HepG2 (cell line): Measurements from ENCODE around the gene RELB. TPM values are rescaled to one million over a fixed set of nuclear protein-coding genes. Genes with fewer than 3 reads are reported as not detected.
"Not testable (repeated sequence)": the region's sequence is repeated elsewhere in the genome, so short reads cannot be mapped to it uniquely, and the experiment has no call there.

ENCODE experiments used
- ATAC-seq: fragments of 200-7000 bp; cut with Tn5 transposase; 3 replicates; pipeline ENCODE4 v1.9.1; 2020; ENCODE audit warnings: mild to moderate bottlenecking, moderate library complexity
- BruUV-seq: library from RNA; stranded (reverse); fragments of 400-500 nt; replicated peaks from 2 replicates; lab custom pipeline; 2021; lab: Mats Ljungman, UMichigan
- CTCF ChIA-PET: fragments of 300-600 bp; formaldehyde crosslinking; extraction: SDS; loops from one replicate; lab custom pipeline; 2021; ENCODE audit warnings: low total read pairs, inconsistent platforms, low intra/inter-chr PET ratio; lab: Yijun Ruan, JAX
- POLR2A ChIA-PET: fragments of 350-600 bp; sonication (Branson Sonifier 250); formaldehyde crosslinking; loops from one replicate; lab custom pipeline; 2020; ENCODE audit warnings: antibody characterized with exemption, inconsistent platforms; lab: Yijun Ruan, JAX
- DNase-seq: peaks from one replicate; pipeline ENCODE4 v3.0.0-alpha.2; 2015; ENCODE audit warnings: low spot score
- FAIRE-seq: peaks from 3 replicates; lab custom pipeline; 2011; peaks lifted over from hg19 to GRCh38; lab: Jason Lieb, UNC
- H2AFZ ChIP-seq: one replicate; pipeline ENCODE4 v1.6.1; 2011; ENCODE audit warnings: low read length, inconsistent platforms
- H3K27ac ChIP-seq: fragments of 300-600 bp; 3 replicates; pipeline ENCODE4 v1.8.0; 2011; ENCODE audit warnings: mixed run types, mild to moderate bottlenecking, mixed read lengths, low read length, inconsistent platforms; ENCODE audit not compliant: insufficient read depth; ENCODE audit errors: extremely low read length
- H3K27me3 ChIP-seq, 2 experiments: fragments of 200-600 bp in 1 of 2; 2 replicates in 1 of 2; 3 replicates in 1 of 2; pipeline versions ENCODE4 v1.6.0 to v1.8.0; 2011; ENCODE audit warnings: low read length in 2 of 2, mild to moderate bottlenecking in 2 of 2, moderate library complexity in 2 of 2, inconsistent platforms in 1 of 2; ENCODE audit not compliant: insufficient read depth in 2 of 2, control insufficient read depth in 1 of 2
- H3K36me3 ChIP-seq, 2 experiments: fragments of 200-600 bp in 1 of 2; replicated peaks in 1 of 2; 2 replicates in 1 of 2; 3 replicates in 1 of 2; pipeline versions ENCODE4 v1.5.1 to v1.8.0; 2011; ENCODE audit warnings: low read length in 2 of 2, inconsistent platforms in 1 of 2; ENCODE audit not compliant: insufficient read depth in 2 of 2, control insufficient read depth in 1 of 2
- H3K4me1 ChIP-seq: 2 replicates; pipeline ENCODE4 v1.5.1; 2012; ENCODE audit warnings: low read length, inconsistent platforms; ENCODE audit not compliant: insufficient read depth
- H3K4me2 ChIP-seq: 2 replicates; pipeline ENCODE4 v1.6.0; 2011; ENCODE audit warnings: low read depth, low read length, inconsistent platforms
- H3K4me3 ChIP-seq, 3 experiments: fragments of 200-600 bp in 1 of 3; sonication (generic), shearing (Covaris generic) in 1 of 3; replicated peaks in 1 of 3; 2 replicates each; pipeline ENCODE4 v1.5.1; 2011 to 2016; ENCODE audit warnings: low read length in 3 of 3, inconsistent platforms in 2 of 3, low read depth in 2 of 3, mild to moderate bottlenecking in 2 of 3, control low read depth in 1 of 3, mixed read lengths in 1 of 3; ENCODE audit not compliant: insufficient read depth in 1 of 3
- H3K79me2 ChIP-seq: one replicate; pipeline ENCODE4 v1.6.1; 2011; ENCODE audit warnings: low read length, inconsistent platforms; ENCODE audit not compliant: insufficient read depth
- H3K9ac ChIP-seq: 2 replicates; pipeline ENCODE4 v1.6.0; 2011; ENCODE audit warnings: mild to moderate bottlenecking, low read depth, low read length, inconsistent platforms; ENCODE audit not compliant: insufficient read depth
- H3K9me3 ChIP-seq: 2 replicates; pipeline ENCODE4 v1.5.1; 2012; ENCODE audit warnings: mild to moderate bottlenecking, low read length
- H4K20me1 ChIP-seq: 2 replicates; pipeline ENCODE4 v1.6.0; 2011; ENCODE audit warnings: inconsistent platforms, mild to moderate bottlenecking, low read length, moderate library complexity; ENCODE audit not compliant: insufficient read depth
- ADNP ChIP-seq: sonication (generic); formaldehyde crosslinking; IDR thresholded peaks from 2 replicates; pipeline ENCODE4 v1.4.0; 2020; ENCODE audit warnings: missing genetic modification reagents
- KDM1A ChIP-seq: IDR thresholded peaks from 2 replicates; pipeline ENCODE4 v1.6.1; 2016; ENCODE audit warnings: missing compliant biosample characterization
- RCOR2 ChIP-seq: IDR thresholded peaks from 2 replicates; pipeline ENCODE4 v1.6.1; 2016; ENCODE audit warnings: missing biosample characterization, missing genetic modification reagents
- ZMYM3 ChIP-seq: sonication (generic); formaldehyde crosslinking; IDR thresholded peaks from 2 replicates; pipeline ENCODE4 v1.5.1; 2020; ENCODE audit warnings: mild to moderate bottlenecking, missing genetic modification reagents
- ZNF629 ChIP-seq: sonication (generic); formaldehyde crosslinking; conservative IDR thresholded peaks from 2 replicates; pipeline ENCODE4 v1.5.0; 2020; ENCODE audit warnings: missing genetic modification reagents
- ZNF768 ChIP-seq: sonication (generic); formaldehyde crosslinking; IDR thresholded peaks from 2 replicates; pipeline ENCODE4 v1.4.0; 2020; ENCODE audit warnings: missing genetic modification reagents
- WGBS: methylation state at CpG from one replicate; pipeline ENCODE4 v1.1.6; 2017; ENCODE audit warnings: low lambda C conversion rate; 5-methylcytosine and 5-hydroxymethylcytosine counted together
- in situ Hi-C: cut with HindIII; loops from 2 replicates; pipeline ENCODE4 v1.10.0; 2017; ENCODE audit warnings: low pct_unique_long_range_greater_than_20kb; ENCODE audit not compliant: extremely low pct_ligation_motif_present
- intact Hi-C: fragments of 100-400 bp; cut with micrococcal nuclease; formaldehyde crosslinking; loops from one replicate; pipeline ENCODE4 v1.10.0; 2022; ENCODE audit not compliant: unreplicated experiment
- polyA plus RNA-seq, 8 experiments: library from polyadenylated mRNA; depleted of rRNA in 3 of 8; stranded (reverse) in 7 of 8; unstranded in 1 of 8; fragments of >200 nt; fragmentation: Illumina TruSeq in 4 of 8; extraction: Trizol in 4 of 8; gene quantifications; 2 replicates each; pipeline versions ENCODE4 v1.2.1 to v1.2.3, GENCODE V29; 2011 to 2016; ENCODE audit warnings: low read depth in 4 of 8, missing spikeins in 1 of 8, mixed read lengths in 1 of 8; ENCODE audit not compliant: insufficient read depth in 1 of 8
- total RNA-seq, 5 experiments: library from RNA; depleted of rRNA; stranded (reverse); fragments of >200 nt; fragmentation: Illumina TruSeq; extraction: Trizol; gene quantifications; 2 replicates each; pipeline ENCODE4 v1.2.3, GENCODE V29; 2016; ENCODE audit warnings: low read depth in 1 of 5
- TF ChIP-seq, protein P1 (sequence below): sonication (generic); formaldehyde crosslinking; IDR thresholded peaks from 2 replicates; pipeline ENCODE4 v1.5.0; 2020; ENCODE audit warnings: missing genetic modification reagents, mild to moderate bottlenecking, borderline replicate concordance

Gene RELB
- total and polyA plus RNA-seq, 2 of the 13 experiments (the other 11 are each of a cell fraction or from before 2014, with no cell fraction given), result 1.9 to 3.5 TPM

DNA sequence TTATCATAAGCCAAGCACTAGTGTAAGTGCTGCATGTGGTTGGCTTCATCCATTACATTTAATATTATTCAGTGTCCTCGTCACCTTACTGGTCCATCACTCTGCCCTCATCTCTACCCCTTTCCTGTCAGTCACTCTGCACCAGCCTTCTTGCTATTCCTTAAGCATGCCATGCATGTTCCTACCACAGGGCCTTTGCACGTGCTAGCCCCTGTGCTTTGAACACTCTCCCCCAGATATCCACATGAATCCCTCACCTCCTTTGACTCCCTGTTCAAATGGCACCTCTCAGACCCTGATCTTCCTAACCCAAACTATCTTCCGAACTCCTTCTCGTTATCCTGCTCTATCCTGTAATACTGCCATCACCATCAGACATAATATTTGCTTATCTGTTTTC is 3.2 kb upstream of the RELB start:
- 52% methylated on average over 4 of the region's 4 CpGs for WGBS
- intact Hi-C loops (no loop called here), in situ Hi-C loops (no loop called here)
- Histone ChIP-seq H3K4me1 (peaks cover 24% of the 10 kb centered on the region), H3K4me3 (no peak overlapping the region), H3K9ac (no peak overlapping the region), H4K20me1 (no peaks in the 10 kb centered on the region), H3K36me3 (no peaks in the 10 kb centered on the region; a peak in 1 of 5 replicates), H3K79me2 (no peaks in the 10 kb centered on the region), H3K4me2 (no peak overlapping the region), H2AFZ (no peak overlapping the region), H3K27ac (no peak overlapping the region), H3K27me3 (no peaks in the 10 kb centered on the region), H3K9me3 (no peaks in the 10 kb centered on the region)
- FAIRE-seq, result no peak
- no peak for ATAC-seq
- DNase-seq, result no peak
- ChIA-PET POLR2A (no interaction called here), CTCF (no interaction called here)
- no TSS peak for BruUV-seq
- TF ChIP-seq ADNP (CRISPR knock-in tag) (0 out of 2 replicates have a peak, but pooled peaks have one; percentile 31), KDM1A (peak; percentile 52; the same call in 1 of the 2 replicates), RCOR2 (peak; percentile 29; the same call in 1 of the 2 replicates), ZMYM3 (CRISPR knock-in tag) (peak; percentile 85)
- TF ChIP-seq, protein P1, sequence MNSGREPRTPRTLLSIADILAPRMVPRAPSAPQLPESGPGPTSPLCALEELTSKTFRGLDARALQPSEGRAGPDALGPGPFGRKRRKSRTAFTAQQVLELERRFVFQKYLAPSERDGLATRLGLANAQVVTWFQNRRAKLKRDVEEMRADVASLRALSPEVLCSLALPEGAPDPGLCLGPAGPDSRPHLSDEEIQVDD (CRISPR knock-in tag), result no peak

DNA sequence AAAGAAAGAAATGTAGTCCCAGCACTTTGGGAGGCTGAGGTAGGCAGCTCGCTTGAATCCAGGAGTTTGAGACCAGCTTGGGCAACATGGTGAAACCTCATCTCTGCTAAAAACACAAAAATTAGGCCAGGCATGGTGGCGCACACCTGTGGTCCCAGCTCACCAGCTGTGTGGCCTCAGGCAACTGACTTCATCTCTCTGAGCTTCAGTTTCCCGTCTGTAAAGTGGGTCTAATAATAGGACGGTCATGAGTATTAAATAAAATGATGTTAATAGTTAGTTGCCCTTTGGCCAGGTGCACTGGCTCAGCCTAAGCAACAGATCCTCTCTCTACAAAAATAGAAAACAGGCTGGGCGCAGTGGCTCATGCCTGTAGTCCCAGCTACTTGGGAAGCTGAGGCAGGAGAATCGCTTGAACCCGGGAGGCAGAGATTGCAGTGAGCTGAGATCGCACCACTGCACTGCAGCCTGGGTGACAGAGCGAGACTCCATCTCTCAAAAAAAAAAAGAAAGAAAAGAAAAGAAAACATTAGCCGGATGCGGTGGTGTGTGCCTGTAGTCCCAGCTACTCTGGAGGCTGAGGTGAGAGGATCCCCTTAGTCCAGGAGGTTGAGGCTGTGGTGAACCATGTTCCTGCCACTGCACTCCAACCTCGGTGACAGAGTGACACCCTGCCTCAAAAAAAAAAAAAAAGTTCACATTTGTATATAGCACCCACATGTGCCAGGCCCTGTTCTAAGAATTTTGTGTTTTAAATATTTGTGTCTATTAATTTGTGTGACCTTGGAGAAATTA is 1.9 kb upstream of the RELB start:
- CTCF ChIA-PET, intact Hi-C loops: not testable (repeated sequence)

DNA sequence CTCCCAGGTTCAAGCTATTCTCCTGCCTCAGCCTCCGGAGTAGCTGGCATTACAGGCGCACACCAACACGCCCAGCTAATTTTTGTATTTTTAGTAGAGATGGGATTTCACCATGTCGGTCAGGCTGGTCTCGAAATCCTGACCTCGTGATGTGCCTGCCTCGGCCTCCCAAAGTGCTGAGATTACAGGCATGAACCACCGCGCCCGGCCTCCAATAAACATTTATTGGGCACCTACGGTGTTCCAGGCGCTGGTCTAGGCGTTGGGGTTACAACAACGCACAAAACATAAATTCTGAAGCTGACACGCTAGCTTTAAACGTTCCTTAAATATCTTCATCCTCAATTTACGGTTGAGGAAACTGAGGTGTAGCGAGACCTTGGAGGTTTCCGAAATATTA is 599 bp upstream of the RELB start:
- POLR2A ChIA-PET, result not testable (repeated sequence)

More for the DNA sequence above, 1.9 kb upstream of the RELB start:
- peaks cover 24% of the 10 kb centered on the region for H3K4me1 ChIP-seq
- DNase-seq, H3K9me3 ChIP-seq, H3K9ac ChIP-seq, ATAC-seq, FAIRE-seq, POLR2A ChIA-PET, H3K36me3 ChIP-seq, H2AFZ ChIP-seq, H3K27me3 ChIP-seq, H3K79me2 ChIP-seq, H3K4me3 ChIP-seq, H4K20me1 ChIP-seq, H3K27ac ChIP-seq, in situ Hi-C loops, H3K4me2 ChIP-seq, BruUV-seq: not testable (repeated sequence)
- WGBS, result 58% methylated on average over 12 of the region's 12 CpGs
- TF ChIP-seq ZNF768 (CRISPR knock-in tag) (0 out of 2 replicates have a peak, but pooled peaks have one; percentile 10), ZNF629 (CRISPR knock-in tag) (0 out of 2 replicates have a peak, but pooled peaks have one; percentile 14)

More for the DNA sequence above, 599 bp upstream of the RELB start:
- DNase-seq, ATAC-seq, H3K27ac ChIP-seq, H3K79me2 ChIP-seq, intact Hi-C loops, H4K20me1 ChIP-seq, H3K36me3 ChIP-seq, H3K27me3 ChIP-seq, FAIRE-seq, H3K9me3 ChIP-seq, CTCF ChIA-PET, in situ Hi-C loops, H2AFZ ChIP-seq: not testable (repeated sequence)
- Histone ChIP-seq H3K4me3 (peak overlapping the region; percentile 35 to 70 (median 40); a peak in 5 of 6 replicates), H3K4me1 (peaks cover 24% of the 10 kb centered on the region), H3K9ac (peak overlapping the region; percentile 51; the same call in 1 of the 2 replicates), H3K4me2 (peak overlapping the region; percentile 84)
- TSS peak; percentile 55 for BruUV-seq
- 69% methylated on average over 19 of the region's 19 CpGs for WGBS
